HT1080 (cell line): Measurements from ENCODE around the gene SPOCD1. TPM values are rescaled to one million over a fixed set of nuclear protein-coding genes. Genes with fewer than 3 reads are reported as not detected.
A peak's percentile ranks its signal among the peaks of the same experiment; 100 is the strongest.
"Not testable (repeated sequence)": the region's sequence is repeated elsewhere in the genome, so short reads cannot be mapped to it uniquely, and the experiment has no call there.

Source experiments
- DNase-seq: peaks from one replicate; pipeline ENCODE4 v3.0.0-alpha.2; 2015; ENCODE audit warnings: low read depth
- total RNA-seq: library from RNA; depleted of rRNA; stranded (reverse); fragments of >200 nt; shearing (Covaris generic); gene quantifications from 2 replicates; pipeline ENCODE4 v1.2.3, GENCODE V29; 2014

The SPOCD1 gene
- total RNA-seq, 1 experiment from 2014 or later, result 25.2 TPM

GRCh38 chr1:31830065-31830464 is 14.2 kb upstream of the SPOCD1 start:
- no peak for DNase-seq

- no peak for DNase-seq
These were observed 13.3 kb upstream of the SPOCD1 start for GRCh38 chr1:31828926-31829690.

- no peak for DNase-seq
These were observed 12.5 kb upstream of the SPOCD1 start for GRCh38 chr1:31828341-31828740.

- DNase-seq, result no peak
These were observed 8.0 kb upstream of the SPOCD1 start for GRCh38 chr1:31823780-31824179.

GRCh38 chr1:31822766-31823165 is 6.9 kb upstream of the SPOCD1 start:
- DNase-seq, result no peak

GRCh38 chr1:31820196-31820595 is 4.4 kb upstream of the SPOCD1 start:
- not testable (repeated sequence) for DNase-seq

GRCh38 chr1:31818206-31818605 is 2.4 kb upstream of the SPOCD1 start:
- no peak for DNase-seq

GRCh38 chr1:31816947-31817346 is 1.1 kb upstream of the SPOCD1 start:
- not testable (repeated sequence) for DNase-seq

GRCh38 chr1:31816501-31816900 is 679 bp upstream of the SPOCD1 start:
- DNase-seq, result not testable (repeated sequence)

- DNase-seq, result no peak
These were observed 546 bp downstream of the SPOCD1 start for GRCh38 chr1:31815307-31815645.

- DNase-seq, result no peak
These were observed 1.1 kb downstream of the SPOCD1 start for GRCh38 chr1:31814631-31815306.

- DNase-seq, result no peak
These were observed 1.7 kb downstream of the SPOCD1 start for GRCh38 chr1:31814041-31814511.

GRCh38 chr1:31812158-31812829 is 3.5 kb downstream of the SPOCD1 start:
- no peak for DNase-seq

- DNase-seq, result peak; percentile 50
These were observed 4.2 kb downstream of the SPOCD1 start for GRCh38 chr1:31811605-31812004.

GRCh38 chr1:31809698-31810097 is 6.1 kb downstream of the SPOCD1 start:
- DNase-seq, result no peak

- DNase-seq, result no peak
These were observed 8.4 kb downstream of the SPOCD1 start for GRCh38 chr1:31807273-31808048.

- no peak for DNase-seq
These were observed 10.5 kb downstream of the SPOCD1 start for GRCh38 chr1:31805318-31805717.

GRCh38 chr1:31804098-31804497 is 11.7 kb downstream of the SPOCD1 start:
- DNase-seq, result no peak

- DNase-seq, result no peak
These were observed 12.2 kb downstream of the SPOCD1 start for GRCh38 chr1:31803610-31804009.

GRCh38 chr1:31802190-31803150 is 13.4 kb downstream of the SPOCD1 start:
- DNase-seq, result no peak
